ENCODE data around the gene ANKRD11. TPM values are rescaled to one million over a fixed set of nuclear protein-coding genes. Genes with fewer than 3 reads are reported as not detected.

Gene ANKRD11
- total RNA-seq, 1 experiment from 2014 or later, result 47.1 TPM

DNA sequence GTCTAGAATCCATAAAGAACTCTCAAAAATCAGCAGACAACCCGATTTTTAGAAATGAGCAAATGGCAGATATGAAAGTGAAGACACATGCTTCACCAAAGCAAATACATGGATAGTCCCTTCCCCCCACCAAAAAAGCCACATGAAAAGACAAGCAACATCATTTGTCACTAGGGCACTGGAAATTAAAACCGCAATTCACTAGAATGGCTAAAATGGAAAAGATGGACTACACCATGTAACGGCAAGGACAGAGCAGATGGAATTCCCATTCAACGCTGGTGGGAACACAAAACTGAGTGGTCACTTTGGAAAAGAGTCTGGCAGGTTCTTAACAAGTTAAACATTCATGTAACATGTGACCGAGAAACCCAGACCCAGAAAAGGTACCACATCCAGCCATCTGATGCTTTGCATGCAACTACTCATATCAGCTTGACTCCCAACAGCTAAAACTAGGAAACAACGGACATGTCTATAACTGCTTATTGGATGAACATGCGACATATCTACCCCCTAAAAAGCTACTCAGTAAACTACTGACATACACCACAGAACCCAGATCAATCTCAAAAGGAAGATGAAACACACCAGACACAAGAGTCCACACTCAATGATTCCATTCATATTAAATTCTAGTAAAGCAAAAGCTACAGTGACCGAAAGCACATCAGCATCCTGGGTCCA lies 140.3 kb downstream of the ANKRD11 start:
- no peak for DNase-seq (ENCODE audit: low read depth)

GRCh38 chr16:89347807-89348206 lies 142.6 kb downstream of the ANKRD11 start:
- DNase-seq (ENCODE audit: low read depth), result no peak

- DNase-seq (ENCODE audit: low read depth), result no peak
Observed at GRCh38 chr16:89346869-89347268, 143.5 kb downstream of the ANKRD11 start.

DNA sequence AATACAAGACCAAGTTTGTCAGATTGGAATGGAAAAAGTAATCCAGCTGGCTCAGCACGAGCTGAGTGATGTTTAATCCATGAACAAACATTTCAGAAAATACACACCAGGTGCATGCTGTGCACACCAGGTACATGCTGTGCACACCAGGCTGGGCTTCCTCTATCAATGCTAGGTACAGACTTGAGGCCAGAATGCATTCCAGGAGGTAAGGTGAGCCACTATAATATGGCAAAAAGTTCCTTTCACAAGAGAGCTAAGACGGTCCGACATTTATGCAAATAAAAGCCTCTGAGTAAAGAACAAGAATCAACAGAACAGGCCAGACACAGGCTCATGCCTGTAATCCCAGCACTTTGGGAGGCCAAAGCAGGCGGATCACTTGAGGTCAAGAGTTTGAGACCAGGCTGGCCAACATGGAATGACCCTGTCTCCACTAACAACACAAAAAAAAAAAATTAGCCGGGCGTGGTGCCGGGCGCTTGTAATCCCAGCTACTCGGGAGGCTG lies 144.7 kb downstream of the ANKRD11 start:
- no peak for DNase-seq (ENCODE audit: low read depth)

- no peak for DNase-seq (ENCODE audit: low read depth)
Observed at GRCh38 chr16:89344846-89345611, 145.3 kb downstream of the ANKRD11 start.

GRCh38 chr16:89344458-89344834 lies 145.9 kb downstream of the ANKRD11 start:
- DNase-seq (ENCODE audit: low read depth), result no peak

DNA sequence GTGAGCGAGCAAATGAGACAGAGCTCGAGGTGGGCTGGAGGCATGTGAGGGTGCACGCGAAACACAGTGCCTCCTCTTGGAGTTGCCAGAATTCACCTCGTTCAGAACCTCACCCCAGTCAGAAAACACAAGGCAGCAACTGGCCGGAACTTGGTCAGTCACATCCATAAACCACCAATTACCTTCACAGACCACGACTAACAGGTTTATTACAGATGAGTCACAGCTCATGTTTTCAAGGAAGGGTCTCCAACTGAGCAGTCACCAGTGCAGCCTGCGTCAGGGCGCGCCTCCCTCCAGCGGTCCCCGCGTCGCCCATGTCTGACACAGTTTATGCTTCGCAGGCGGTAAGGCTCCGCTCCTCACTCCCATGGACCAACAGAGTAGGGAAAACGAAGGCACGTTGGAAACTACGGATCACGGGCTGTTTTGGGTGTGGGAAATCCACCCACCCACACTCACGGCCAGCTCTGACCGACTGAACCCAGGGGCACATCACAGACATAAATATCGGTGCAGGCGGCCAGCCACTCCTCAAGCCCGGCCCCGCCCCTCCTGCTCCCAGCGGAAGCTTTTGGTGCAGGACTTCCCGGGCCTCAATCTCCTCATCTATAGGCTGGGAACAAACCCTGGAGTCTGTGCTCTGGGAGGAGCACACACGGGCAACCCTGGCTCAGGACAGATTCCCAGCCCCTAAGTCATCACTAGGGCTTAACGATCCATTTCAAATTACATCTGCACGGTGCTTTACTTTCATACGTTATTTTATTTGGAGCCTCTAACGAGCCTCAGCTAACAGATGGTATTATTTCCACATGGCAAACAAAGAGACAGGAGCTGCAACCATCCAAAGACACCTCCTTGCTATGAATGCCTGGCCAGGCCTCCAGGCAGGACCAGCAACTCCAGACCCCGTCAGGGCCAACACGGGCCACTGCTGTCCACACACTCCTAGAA lies 146.6 kb downstream of the ANKRD11 start:
- DNase-seq (ENCODE audit: low read depth), result peak; percentile 69

- no peak for DNase-seq (ENCODE audit: low read depth)
Observed at GRCh38 chr16:89341697-89342694, 148.4 kb downstream of the ANKRD11 start.

- no peak for DNase-seq (ENCODE audit: low read depth)
Observed at GRCh38 chr16:89341279-89341678, 149.1 kb downstream of the ANKRD11 start.

DNA sequence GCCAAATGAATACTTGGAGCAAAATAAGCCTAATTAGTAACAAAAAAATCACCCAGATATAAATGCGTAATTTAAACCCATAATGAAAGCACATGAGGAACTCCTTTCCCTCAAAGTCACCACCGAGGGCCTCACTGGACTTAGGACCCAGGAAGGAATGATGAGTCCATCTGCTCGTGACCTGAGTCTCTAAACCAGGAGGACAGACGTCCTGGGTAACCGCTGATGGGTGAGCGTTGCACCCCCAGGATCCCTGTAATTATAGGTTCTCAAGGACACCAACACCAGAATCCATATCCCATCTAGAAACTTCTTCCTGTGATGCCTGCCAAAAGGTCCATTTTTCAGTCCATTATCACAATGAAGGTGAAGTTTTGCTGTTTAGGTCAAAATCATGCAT lies 151.5 kb downstream of the ANKRD11 start:
- DNase-seq (ENCODE audit: low read depth), result no peak

DNA sequence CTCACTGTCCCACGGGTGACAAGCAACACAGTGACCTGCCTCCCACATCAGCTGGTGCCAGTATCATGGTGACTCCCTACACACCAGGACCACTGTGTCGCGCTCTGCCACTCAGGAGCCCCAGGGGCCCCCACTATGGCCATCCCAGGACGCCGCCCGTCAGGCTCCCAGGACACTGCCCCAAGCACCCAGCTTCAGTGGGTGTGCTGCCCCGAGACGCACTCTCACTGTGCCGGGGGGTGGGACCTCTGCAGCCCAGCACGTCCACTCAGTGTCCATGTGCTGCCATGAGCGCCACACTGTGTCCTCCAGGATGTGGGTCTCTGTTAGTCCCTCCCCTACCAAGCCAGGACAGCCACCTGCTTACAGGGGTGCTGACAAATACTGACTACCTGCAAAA lies 152.4 kb downstream of the ANKRD11 start:
- no peak for DNase-seq (ENCODE audit: low read depth)

DNA sequence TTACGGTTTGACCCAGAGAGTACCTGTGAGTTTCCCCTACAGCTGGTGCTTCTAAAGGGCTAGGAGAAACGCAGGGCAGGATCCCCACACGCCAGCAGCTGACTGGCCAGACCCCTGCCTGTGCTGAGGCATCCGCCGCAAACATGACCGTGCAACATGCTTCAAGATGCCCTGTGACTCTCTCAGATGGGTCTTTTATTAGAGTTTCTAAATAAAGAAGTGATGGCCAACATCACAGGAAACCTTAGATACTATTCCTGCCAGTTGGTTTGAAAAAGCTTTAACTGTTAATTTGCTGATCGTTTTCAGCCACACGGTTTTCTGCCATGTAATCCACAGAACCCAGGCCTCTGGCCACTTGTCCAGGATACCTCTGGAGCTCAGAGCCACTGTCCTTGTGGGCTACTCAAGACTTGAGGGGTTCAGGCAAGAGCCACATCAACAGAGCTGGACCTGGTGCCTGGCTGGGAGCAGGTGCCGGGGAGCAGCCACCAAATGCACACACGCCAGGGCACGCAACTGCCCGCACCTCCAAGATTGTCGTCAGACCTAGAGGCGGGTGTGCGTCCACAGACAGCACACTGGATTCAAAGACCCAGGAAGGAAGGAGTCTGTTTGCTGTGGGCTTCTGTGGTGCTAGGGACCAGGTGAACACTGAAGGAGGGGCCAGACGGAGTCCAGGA lies 154.4 kb downstream of the ANKRD11 start:
- DNase-seq (ENCODE audit: low read depth), result no peak

- no peak for DNase-seq (ENCODE audit: low read depth)
Observed at GRCh38 chr16:89334988-89335802, 155.2 kb downstream of the ANKRD11 start.

- no peak for DNase-seq (ENCODE audit: low read depth)
Observed at GRCh38 chr16:89334461-89334860, 155.9 kb downstream of the ANKRD11 start.

DNA sequence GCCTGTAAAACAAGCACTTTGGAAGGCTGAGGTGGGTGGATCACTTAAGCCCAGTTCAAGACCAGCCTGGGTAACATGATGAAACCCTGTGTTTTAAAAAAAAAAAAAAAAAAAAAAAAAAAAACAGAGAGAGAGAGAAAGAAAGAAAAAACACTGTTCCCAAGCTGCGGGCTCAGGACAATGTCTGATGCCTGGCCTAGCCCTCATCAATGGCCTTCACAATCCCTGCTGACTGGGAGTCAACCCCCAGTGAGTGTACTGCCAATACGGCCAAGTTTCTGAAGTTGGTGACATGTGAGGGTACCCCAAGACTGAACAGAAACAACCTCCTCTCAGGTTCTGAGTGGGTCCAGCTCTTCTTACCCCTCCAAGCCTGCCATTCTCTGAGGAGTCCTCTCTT lies 156.3 kb downstream of the ANKRD11 start:
- no peak for DNase-seq (ENCODE audit: low read depth)

DNA sequence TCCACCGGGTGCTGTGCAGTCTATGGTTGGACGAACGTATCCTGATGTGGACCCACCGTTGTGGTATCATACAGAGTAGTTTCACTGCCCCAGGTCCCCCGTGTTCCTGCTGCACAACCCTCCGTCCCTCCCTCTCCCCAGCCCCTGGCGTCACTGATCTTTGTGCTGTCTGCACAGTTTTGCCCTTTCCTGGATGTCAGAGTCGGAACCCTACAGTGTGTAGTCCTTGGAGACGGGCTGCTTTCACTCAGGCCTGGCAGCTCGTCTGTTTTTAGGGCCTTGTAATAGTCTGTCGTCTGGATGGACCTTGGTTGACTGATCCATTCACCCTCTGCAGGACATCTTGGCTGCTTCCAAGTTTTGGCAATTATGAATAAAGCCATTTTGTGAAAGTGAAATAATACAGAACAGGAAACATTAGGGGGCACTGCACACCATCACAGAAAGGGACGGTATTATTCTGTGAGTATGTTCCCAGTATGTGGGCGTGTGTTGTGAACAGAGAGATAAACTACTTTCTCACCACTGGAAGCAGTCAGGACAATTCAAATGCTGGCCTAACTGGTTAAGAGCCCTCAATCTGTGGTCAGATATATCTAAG lies 156.9 kb downstream of the ANKRD11 start:
- DNase-seq (ENCODE audit: low read depth), result peak; percentile 70

GRCh38 chr16:89332902-89333245 lies 157.5 kb downstream of the ANKRD11 start:
- no peak for DNase-seq (ENCODE audit: low read depth)

GRCh38 chr16:89332243-89332901 lies 158.0 kb downstream of the ANKRD11 start:
- DNase-seq (ENCODE audit: low read depth), result no peak
